Pancreas (tissue), 10 donors: ENCODE measurements around the gene CTCFL. TPM values are rescaled to one million over a fixed set of nuclear protein-coding genes. Genes with fewer than 3 reads are reported as not detected.
"Not testable (repeated sequence)": the region's sequence is repeated elsewhere in the genome, so short reads cannot be mapped to it uniquely, and the experiment has no call there.

ENCODE experiments used
- ATAC-seq, 4 donors: fragments of 200-7000 bp; cut with Tn5 transposase; one replicate each; pipeline versions ENCODE4 v1.8.0 to v1.9.1; 2020; ENCODE audit warnings: mild to moderate bottlenecking in 4 of 4, moderate library complexity in 4 of 4
- DNase-seq, 6 donors: peaks; one replicate each; pipeline ENCODE4 v3.0.0-alpha.2; 2020
- FAIRE-seq: peaks from 2 replicates; lab custom pipeline; 2012; peaks lifted over from hg19 to GRCh38; lab: Jason Lieb, UNC
- H3K27ac ChIP-seq, 4 donors: fragments of 200-600 bp; sonication (generic); 1 replicate in 3 of 4; 2 replicates in 1 of 4; pipeline versions ENCODE4 v1.5.0 to v1.8.0; 2020
- H3K27me3 ChIP-seq, 4 donors: fragments of 200-600 bp; one replicate each; pipeline ENCODE4 v1.8.0; 2021
- H3K36me3 ChIP-seq, 3 donors: fragments of 200-600 bp; sonication (generic) in 1 of 3; one replicate each; pipeline versions ENCODE4 v1.5.0 to v1.8.0; 2020 to 2021
- H3K4me1 ChIP-seq, 3 donors: fragments of 200-600 bp; one replicate each; pipeline ENCODE4 v1.8.0; 2021
- H3K4me3 ChIP-seq, 4 donors: fragments of 200-600 bp; sonication (generic) in 2 of 4; one replicate each; pipeline versions ENCODE4 v1.5.0 to v1.8.0; 2020 to 2021
- H3K9me3 ChIP-seq, 4 donors: fragments of 200-600 bp; one replicate each; pipeline ENCODE4 v1.8.0; 2021
- CTCF ChIP-seq, 4 donors: fragments of 200-600 bp; sonication (generic) in 3 of 4; IDR thresholded peaks; one replicate each; pipeline versions ENCODE4 v1.5.0 to v1.8.0; 2021; ENCODE audit warnings: antibody characterized with exemption in 4 of 4
- WGBS, 2 donors: extraction: QIAGEN DNeasy Blood & Tissue Kit; methylation state at CpG; one replicate each; pipeline ENCODE4 v1.1.7; 2013; 5-methylcytosine and 5-hydroxymethylcytosine counted together
- intact Hi-C, 3 donors: fragments of 100-400 bp; cut with DNase I; formaldehyde crosslinking; loops; one replicate each; pipeline versions ENCODE4 v1.11.1 to v1.14.2; 2022
- polyA plus RNA-seq, 2 donors: library from polyadenylated mRNA; stranded (reverse); fragments of 200-250 nt; gene quantifications; one replicate each; pipeline ENCODE4 v1.2.3, GENCODE V29; 2013
- total RNA-seq, 6 donors: library from RNA; stranded (reverse); fragmentation: NEBNext Ultra II Directional in 4 of 6; extraction: Animal tissue kit (Norgen Biotek cat#: 25700) in 4 of 6; gene quantifications; one replicate each; pipeline versions ENCODE4 v1.2.1 to v1.2.4, GENCODE V29; 2021 to 2023
- donor health status: healthy with polysubstance abuse.
- donor health status: DM: no; HTN: no; CAD: no; lungs with moderate emphysema.
- donor health status: DM: no; HTN: no; CAD: no.
- donor health status: control.
- donor health status: control.
- donor health status: Bipolar disorder and iron deficiency.
- donor health status: DM: yes; HTN: yes; CAD: no.
- donor health status: DM: no; HTN: no; CAD: no.
- donor health status: DM: no; HTN: no; CAD: no.
- donor health status: DM: yes; HTN: yes; CAD: no.

Gene CTCFL
- total and polyA plus RNA-seq, 8 donors: 0.16 TPM; not detected in 7

GRCh38 chr20:57475388-57476083 lies 49.4 kb downstream of the CTCFL start:
- Histone ChIP-seq H3K27me3 (no peaks in the 10 kb centered on the region), H3K4me3 (no peak overlapping the region), H3K4me1 (no peaks in the 10 kb centered on the region), H3K36me3 (no peaks in the 10 kb centered on the region), H3K27ac (no peak overlapping the region), H3K9me3 (no peaks in the 10 kb centered on the region)
- peak in 1 of 6 donors; percentile 9 for DNase-seq
- no peak for TF ChIP-seq CTCF (IDR thresholded peaks at IDR 0.05)
- intact Hi-C loops: no loop called here
- WGBS, 2 donors: 76 to 86% methylated on average over 8 of the region's 8 CpGs
- ATAC-seq: no peak
- FAIRE-seq: no peak

DNA sequence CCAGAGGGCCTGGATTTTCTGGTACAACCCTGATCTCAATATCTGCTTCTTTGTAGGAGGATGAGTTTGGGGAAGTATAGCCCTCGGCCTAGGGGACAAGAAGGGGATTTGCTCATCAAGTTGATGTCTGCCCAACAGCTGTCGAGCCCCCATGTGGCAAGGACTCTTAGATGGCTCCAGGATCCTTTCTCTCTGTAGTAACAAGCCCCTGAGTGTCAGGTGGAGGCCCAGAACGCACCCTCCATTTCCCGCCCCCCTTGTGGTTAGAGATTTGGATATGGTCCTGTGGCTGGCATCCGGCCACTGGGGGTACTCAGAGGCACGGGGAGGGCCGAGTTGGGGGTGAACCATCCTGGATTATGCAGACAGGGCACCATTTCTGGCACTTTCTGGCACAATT lies 50.1 kb downstream of the CTCFL start:
- no peak for TF ChIP-seq CTCF (IDR thresholded peaks at IDR 0.05)
- Histone ChIP-seq H3K4me1 (no peaks in the 10 kb centered on the region), H3K27ac (no peak overlapping the region), H3K4me3 (no peak overlapping the region), H3K9me3 (no peaks in the 10 kb centered on the region), H3K27me3 (no peaks in the 10 kb centered on the region), H3K36me3 (no peaks in the 10 kb centered on the region)
- FAIRE-seq (no peak), ATAC-seq (no peak), DNase-seq (peak in 1 of 6 donors; percentile 10)
- WGBS, 2 donors: 70 to 76% methylated on average over 7 of the region's 7 CpGs
- intact Hi-C loops: no loop called here

- ATAC-seq: no peak
- no peak overlapping the region for H3K27ac ChIP-seq
- no peak for TF ChIP-seq CTCF (IDR thresholded peaks at IDR 0.05)
- no peaks in the 10 kb centered on the region for H3K36me3 ChIP-seq
- WGBS, 2 donors: 78 to 87% methylated on average over 2 of the region's 2 CpGs
- no peaks in the 10 kb centered on the region for H3K9me3 ChIP-seq
- no peaks in the 10 kb centered on the region for H3K27me3 ChIP-seq
- no peak for DNase-seq
- intact Hi-C loops: no loop called here
- no peak overlapping the region for H3K4me3 ChIP-seq
- FAIRE-seq: no peak
- no peaks in the 10 kb centered on the region for H3K4me1 ChIP-seq
Observed at GRCh38 chr20:57474205-57474604, 50.7 kb downstream of the CTCFL start.

- Histone ChIP-seq H3K27me3 (no peaks in the 10 kb centered on the region), H3K36me3 (no peaks in the 10 kb centered on the region), H3K9me3 (no peaks in the 10 kb centered on the region), H3K4me1 (no peaks in the 10 kb centered on the region), H3K27ac (no peak overlapping the region), H3K4me3 (no peak overlapping the region)
- intact Hi-C loops: no loop called here
- DNase-seq (peak in 1 of 6 donors; percentile 15), ATAC-seq (peak in 3 of 4 donors; percentile 35 to 77 (median 71)), FAIRE-seq (no peak)
- no peak for TF ChIP-seq CTCF (IDR thresholded peaks at IDR 0.05)
- 35 to 46% methylated on average over 16 of the region's 16 CpGs for WGBS, 2 donors
Observed at GRCh38 chr20:57473246-57474048, 51.5 kb downstream of the CTCFL start.

- 87 to 97% methylated on average over 5 of the region's 5 CpGs for WGBS, 2 donors
Observed at GRCh38 chr20:57472474-57472873, 52.5 kb downstream of the CTCFL start.

More at GRCh38 chr20:57472474-57472873, 52.5 kb downstream of the CTCFL start:
- peak in 1 of 6 donors; percentile 9 for DNase-seq
- intact Hi-C loops, H3K9me3 ChIP-seq, H3K27me3 ChIP-seq, H3K4me1 ChIP-seq, H3K36me3 ChIP-seq, ATAC-seq, FAIRE-seq, H3K27ac ChIP-seq, H3K4me3 ChIP-seq: not testable (repeated sequence)
